HCT116 (cell line): ENCODE data around the gene MFSD6. TPM values are rescaled to one million over a fixed set of nuclear protein-coding genes. Genes with fewer than 3 reads are reported as not detected.

Experiments
- ATAC-seq: fragments of 200-7000 bp; cut with Tn5 transposase; 2 replicates; pipeline ENCODE4 v1.9.1; 2020; ENCODE audit warnings: mild to moderate bottlenecking, moderate library complexity
- BruUV-seq: library from RNA; stranded (reverse); fragments of 400-500 nt; replicated peaks from 2 replicates; lab custom pipeline; 2021; lab: Mats Ljungman, UMichigan
- CTCF ChIA-PET: fragments of 300-600 bp; sonication (Branson Sonifier 250); formaldehyde crosslinking; loops from one replicate; lab custom pipeline; 2021; ENCODE audit warnings: antibody characterized with exemption; lab: Charles Lee
- POLR2A ChIA-PET: fragments of 300-600, 350-600 bp; sonication (Branson Sonifier 250); formaldehyde crosslinking; loops from one replicate; lab custom pipeline; 2021; ENCODE audit warnings: antibody characterized with exemption; lab: Charles Lee
- RAD21 ChIA-PET, 2 experiments: fragments of 300-600 bp; sonication (Branson Sonifier 250); formaldehyde crosslinking; loops; one replicate each; lab custom pipeline; 2023; ENCODE audit warnings: low total read pairs in 2 of 2; ENCODE audit not compliant: uncharacterized antibody in 2 of 2, unreplicated experiment in 2 of 2, low non-redundant PET in 1 of 2; lab: Charles Lee
- DNase-seq: peaks from one replicate; pipeline ENCODE4 v3.0.0-alpha.2; 2010; ENCODE audit warnings: low read depth, low spot score
- H2AFZ ChIP-seq: fragments of 200-600 bp; shearing (Covaris generic), sonication (generic); 2 replicates; pipeline ENCODE4 v1.6.1; 2017; ENCODE audit warnings: low read depth, mixed run types, mixed read lengths, antibody characterized with exemption, low read length; ENCODE audit not compliant: poor library complexity, severe bottlenecking
- H3K27ac ChIP-seq: 2 replicates; pipeline ENCODE4 v1.5.1; 2012; ENCODE audit warnings: low read depth, low read length
- H3K27me3 ChIP-seq: fragments of 200-600 bp; sonication (generic); 2 replicates; pipeline ENCODE4 v1.6.1; 2016; ENCODE audit warnings: mixed run types, low read length, mixed read lengths; ENCODE audit not compliant: insufficient read depth
- H3K36me3 ChIP-seq, 2 experiments: fragments of 200-500 bp in 1 of 2; fragments of 200-600 bp in 1 of 2; sonication (Bioruptor generic) in 1 of 2; sonication (generic) in 1 of 2; 2 replicates each; pipeline versions ENCODE4 v1.5.1 to v1.6.1; 2014 to 2016; ENCODE audit warnings: low read length in 2 of 2, inconsistent platforms in 1 of 2, mixed read lengths in 1 of 2, mixed run types in 1 of 2; ENCODE audit not compliant: insufficient read depth in 2 of 2, control insufficient read depth in 1 of 2
- H3K4me1 ChIP-seq, 2 experiments: fragments of 200-600 bp in 1 of 2; sonication (generic) in 1 of 2; 2 replicates each; pipeline versions ENCODE4 v1.5.1 to v1.6.1; 2012 to 2017; ENCODE audit warnings: low read length in 2 of 2, inconsistent platforms in 1 of 2, mild to moderate bottlenecking in 1 of 2, mixed read lengths in 1 of 2, mixed run types in 1 of 2, moderate library complexity in 1 of 2; ENCODE audit not compliant: insufficient read depth in 2 of 2, control insufficient read depth in 1 of 2
- H3K4me2 ChIP-seq: fragments of 200-600 bp; sonication (generic); 2 replicates; pipeline ENCODE4 v1.6.1; 2017; ENCODE audit warnings: mixed run types, low read length, mixed read lengths
- H3K4me3 ChIP-seq, 2 experiments: fragments of 200-600 bp in 1 of 2; sonication (generic) in 1 of 2; replicated peaks in 1 of 2; 2 replicates each; pipeline ENCODE4 v1.5.1; 2011 to 2016; ENCODE audit warnings: low read length in 2 of 2, control low read depth in 1 of 2, low read depth in 1 of 2, mild to moderate bottlenecking in 1 of 2, mixed read lengths in 1 of 2, mixed run types in 1 of 2
- H3K79me2 ChIP-seq: fragments of 200-600 bp; sonication (generic); 2 replicates; pipeline ENCODE4 v1.6.1; 2017; ENCODE audit warnings: mild to moderate bottlenecking, mixed run types, low read length, moderate library complexity, mixed read lengths; ENCODE audit not compliant: insufficient read depth
- H3K9ac ChIP-seq: fragments of 200-600 bp; sonication (generic); 2 replicates; pipeline ENCODE4 v1.6.1; 2016; ENCODE audit warnings: low read length, mixed read lengths
- H3K9me2 ChIP-seq: fragments of 200-600 bp; sonication (generic), shearing (Covaris generic); 2 replicates; pipeline ENCODE4 v1.6.1; 2017; ENCODE audit warnings: mixed run types, mild to moderate bottlenecking, moderate library complexity; ENCODE audit not compliant: insufficient read depth
- H3K9me3 ChIP-seq, 2 experiments: fragments of 200-500 bp in 1 of 2; fragments of 200-600 bp in 1 of 2; sonication (Bioruptor generic) in 1 of 2; sonication (generic) in 1 of 2; 2 replicates each; pipeline ENCODE4 v1.6.1; 2014 to 2017; ENCODE audit warnings: low read length in 2 of 2, mixed read lengths in 2 of 2, inconsistent platforms in 1 of 2, low read depth in 1 of 2, mild to moderate bottlenecking in 1 of 2, mixed run types in 1 of 2, moderate library complexity in 1 of 2; ENCODE audit not compliant: control insufficient read depth in 1 of 2, insufficient read depth in 1 of 2
- H4K20me1 ChIP-seq: fragments of 200-600 bp; sonication (generic), shearing (Covaris generic); 2 replicates; pipeline ENCODE4 v1.6.1; 2017; ENCODE audit warnings: mixed run types, mild to moderate bottlenecking, moderate library complexity; ENCODE audit not compliant: insufficient read depth
- ELF1 ChIP-seq: IDR thresholded peaks from 2 replicates; pipeline ENCODE4 v1.6.1; 2012; ENCODE audit warnings: low read depth, borderline replicate concordance
- EZH2 ChIP-seq: fragments of 200-600 bp; sonication (generic); IDR thresholded peaks from 2 replicates; pipeline ENCODE4 v1.6.1; 2017; ENCODE audit warnings: antibody characterized with exemption, mixed run types
- EZH2phosphoT487 ChIP-seq: fragments of 200-600 bp; IDR thresholded peaks from 2 replicates; pipeline ENCODE4 v1.6.1; 2018; ENCODE audit warnings: antibody characterized with exemption, borderline replicate concordance
- FOSL1 ChIP-seq: IDR thresholded peaks from 2 replicates; pipeline ENCODE4 v1.6.1; 2012; ENCODE audit warnings: low read depth
- POLR2AphosphoS5 ChIP-seq: IDR thresholded peaks from 2 replicates; pipeline ENCODE4 v1.6.1; 2011; ENCODE audit warnings: mild to moderate bottlenecking, low read depth, low read length, moderate library complexity
- RAD21 ChIP-seq: IDR thresholded peaks from 2 replicates; pipeline ENCODE4 v1.6.1; 2012; ENCODE audit warnings: low read depth, mild to moderate bottlenecking
- SIN3A ChIP-seq: IDR thresholded peaks from 2 replicates; pipeline ENCODE4 v1.6.1; 2012; ENCODE audit warnings: low read depth
- SP1 ChIP-seq: IDR thresholded peaks from 2 replicates; pipeline ENCODE4 v1.6.1; 2012; ENCODE audit warnings: low read depth
- TCF7L2 ChIP-seq: IDR thresholded peaks from 2 replicates; pipeline ENCODE4 v1.7.0; 2011; ENCODE audit warnings: borderline replicate concordance, inconsistent platforms; ENCODE audit not compliant: insufficient read depth, insufficient read length; ENCODE audit errors: extremely low read depth
- ZFX ChIP-seq: fragments of 450-650 bp; IDR thresholded peaks from 2 replicates; pipeline ENCODE4 v1.6.1; 2017
- ZNF274 ChIP-seq: fragments of 200-500 bp; sonication (Bioruptor generic); IDR thresholded peaks from 2 replicates; pipeline ENCODE4 v1.6.1; 2014; ENCODE audit warnings: mild to moderate bottlenecking, low read depth, low read length, inconsistent platforms
- intact Hi-C: fragments of 100-400 bp; cut with micrococcal nuclease; formaldehyde crosslinking; loops from 2 replicates; pipeline ENCODE4 v1.10.0; 2022
- total RNA-seq: library from RNA; stranded (reverse); gene quantifications from one replicate; pipeline ENCODE4 v1.2.1, GENCODE V29; 2021; ENCODE audit not compliant: unreplicated experiment
- TF ChIP-seq, protein P1 (sequence below), 3 experiments: fragments of 200-600 bp in 1 of 3; sonication (generic) in 1 of 3; IDR thresholded peaks in 2 of 3; conservative IDR thresholded peaks in 1 of 3; 2 replicates each; pipeline ENCODE4 v1.5.1; 2012 to 2017; ENCODE audit warnings: low read depth in 2 of 3, low read length in 2 of 3, antibody characterized with exemption in 1 of 3, borderline replicate concordance in 1 of 3, control low read depth in 1 of 3, mild to moderate bottlenecking in 1 of 3, mixed read lengths in 1 of 3, mixed run types in 1 of 3, moderate library complexity in 1 of 3; ENCODE audit not compliant: insufficient read depth in 1 of 3

MFSD6 gene
- total RNA-seq, 1 experiment from 2014 or later = 18.6 TPM

GRCh38 chr2:190537765-190538164 is 129.6 kb downstream of the MFSD6 start (continued):
- TF ChIP-seq EZH2 (no peak), ZNF274 (no peak), RAD21 (no peak), SIN3A (no peak), EZH2phosphoT487 (no peak)
- TF ChIP-seq, all 23 proteins: peak for 0

DNA sequence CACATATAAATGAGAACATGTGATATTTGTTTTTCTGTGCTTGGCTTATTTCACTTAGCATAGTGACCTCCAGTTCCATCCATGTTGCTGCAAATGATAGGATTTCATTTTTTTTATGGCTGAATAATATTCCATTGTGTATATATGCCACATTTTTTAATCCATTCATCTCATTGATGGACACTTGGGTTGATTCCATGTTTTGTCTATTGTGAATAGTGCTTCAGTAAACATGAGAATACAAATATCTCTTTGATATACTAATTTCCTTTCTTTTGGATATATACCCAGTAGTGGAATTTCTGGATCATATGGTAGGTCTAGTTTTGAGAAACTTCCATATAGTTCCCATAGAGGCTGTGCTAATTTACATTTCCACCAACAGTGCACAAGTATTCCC is 130.0 kb downstream of the MFSD6 start:
- no peak overlapping the region for H2AFZ ChIP-seq
- peaks cover 7 to 34% of the 10 kb centered on the region in 2 experiments; a peak in 1 of 4 replicates for H3K9me3 ChIP-seq
- no peaks in the 10 kb centered on the region for H4K20me1 ChIP-seq
- H3K4me1 ChIP-seq = peaks cover 8 to 30% of the 10 kb centered on the region in 2 experiments; a peak in 3 of 4 replicates
- peaks cover 0 to 9% of the 10 kb centered on the region in 2 experiments; a peak in 1 of 4 replicates for H3K36me3 ChIP-seq
- no peak overlapping the region for H3K9ac ChIP-seq
- intact Hi-C loops = no loop called here
- ATAC-seq = no peak
- no peak overlapping the region for H3K27ac ChIP-seq
- no peak for TF ChIP-seq TCF7L2
- no peak for TF ChIP-seq SP1
- TF ChIP-seq POLR2AphosphoS5 = no peak
- no peak for TF ChIP-seq ELF1
- TF ChIP-seq, protein P1, sequence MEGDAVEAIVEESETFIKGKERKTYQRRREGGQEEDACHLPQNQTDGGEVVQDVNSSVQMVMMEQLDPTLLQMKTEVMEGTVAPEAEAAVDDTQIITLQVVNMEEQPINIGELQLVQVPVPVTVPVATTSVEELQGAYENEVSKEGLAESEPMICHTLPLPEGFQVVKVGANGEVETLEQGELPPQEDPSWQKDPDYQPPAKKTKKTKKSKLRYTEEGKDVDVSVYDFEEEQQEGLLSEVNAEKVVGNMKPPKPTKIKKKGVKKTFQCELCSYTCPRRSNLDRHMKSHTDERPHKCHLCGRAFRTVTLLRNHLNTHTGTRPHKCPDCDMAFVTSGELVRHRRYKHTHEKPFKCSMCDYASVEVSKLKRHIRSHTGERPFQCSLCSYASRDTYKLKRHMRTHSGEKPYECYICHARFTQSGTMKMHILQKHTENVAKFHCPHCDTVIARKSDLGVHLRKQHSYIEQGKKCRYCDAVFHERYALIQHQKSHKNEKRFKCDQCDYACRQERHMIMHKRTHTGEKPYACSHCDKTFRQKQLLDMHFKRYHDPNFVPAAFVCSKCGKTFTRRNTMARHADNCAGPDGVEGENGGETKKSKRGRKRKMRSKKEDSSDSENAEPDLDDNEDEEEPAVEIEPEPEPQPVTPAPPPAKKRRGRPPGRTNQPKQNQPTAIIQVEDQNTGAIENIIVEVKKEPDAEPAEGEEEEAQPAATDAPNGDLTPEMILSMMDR (IDR thresholded peaks at IDR 0.05 in 2 of 3, conservative IDR thresholded peaks at IDR 0.05 in 1 of 3; ENCODE audit: borderline replicate concordance in 1 of 3, insufficient read depth in 1 of 3, low read depth in 2 of 3, low read length in 2 of 3) = no peak
- TF ChIP-seq FOSL1 = no peak
- no peak for TF ChIP-seq ZFX
- TF ChIP-seq, all 23 proteins: peak for 0
- H3K4me3 ChIP-seq = no peak overlapping the region
- no peak overlapping the region for H3K4me2 ChIP-seq
- ChIA-PET CTCF (no interaction called here), POLR2A (no interaction called here), RAD21 (no interaction called here)
- BruUV-seq = no TSS peak
- no peaks in the 10 kb centered on the region for H3K27me3 ChIP-seq
- no peak for DNase-seq
- peaks cover 7% of the 10 kb centered on the region; the same call in 1 of the 2 replicates for H3K79me2 ChIP-seq
- no peaks in the 10 kb centered on the region for H3K9me2 ChIP-seq
